Retinal pigment epithelial cell (primary cell): Measurements from ENCODE around the gene EHD3.

Experiments used
- DNase-seq: peaks from one replicate; pipeline ENCODE4 v3.0.0-alpha.2; 2010; ENCODE audit warnings: low read depth
- H3K4me3 ChIP-seq: 2 replicates; pipeline ENCODE4 v1.5.1; 2011; ENCODE audit warnings: mild to moderate bottlenecking, low read length, control low read depth, moderate library complexity
- TF ChIP-seq, protein P1 (sequence below): conservative IDR thresholded peaks from 2 replicates; pipeline ENCODE4 v1.5.1; 2011; ENCODE audit warnings: low read depth, low read length, control low read depth, inconsistent platforms

Gene EHD3

DNA sequence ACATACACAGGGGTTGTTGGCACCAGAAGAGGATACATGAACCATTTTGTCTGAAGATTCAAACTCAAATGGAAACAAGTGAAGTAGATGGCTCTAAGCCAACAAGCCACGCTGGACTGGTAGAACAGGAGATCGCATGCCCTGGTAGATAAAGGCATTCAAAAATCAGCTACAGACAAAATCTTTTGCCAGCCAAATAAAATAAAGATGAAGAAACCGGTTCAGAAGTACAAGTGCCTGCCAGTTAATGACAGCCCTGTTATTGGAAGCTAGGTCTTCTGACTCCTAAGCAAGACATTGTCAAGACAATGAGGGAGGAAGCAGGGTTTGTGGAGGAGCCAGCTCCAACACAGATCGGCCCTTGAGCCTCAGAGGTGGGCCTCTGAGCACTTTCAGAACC lies 52.3 kb downstream of the EHD3 start:
- no peak for DNase-seq
- TF ChIP-seq, protein P1, sequence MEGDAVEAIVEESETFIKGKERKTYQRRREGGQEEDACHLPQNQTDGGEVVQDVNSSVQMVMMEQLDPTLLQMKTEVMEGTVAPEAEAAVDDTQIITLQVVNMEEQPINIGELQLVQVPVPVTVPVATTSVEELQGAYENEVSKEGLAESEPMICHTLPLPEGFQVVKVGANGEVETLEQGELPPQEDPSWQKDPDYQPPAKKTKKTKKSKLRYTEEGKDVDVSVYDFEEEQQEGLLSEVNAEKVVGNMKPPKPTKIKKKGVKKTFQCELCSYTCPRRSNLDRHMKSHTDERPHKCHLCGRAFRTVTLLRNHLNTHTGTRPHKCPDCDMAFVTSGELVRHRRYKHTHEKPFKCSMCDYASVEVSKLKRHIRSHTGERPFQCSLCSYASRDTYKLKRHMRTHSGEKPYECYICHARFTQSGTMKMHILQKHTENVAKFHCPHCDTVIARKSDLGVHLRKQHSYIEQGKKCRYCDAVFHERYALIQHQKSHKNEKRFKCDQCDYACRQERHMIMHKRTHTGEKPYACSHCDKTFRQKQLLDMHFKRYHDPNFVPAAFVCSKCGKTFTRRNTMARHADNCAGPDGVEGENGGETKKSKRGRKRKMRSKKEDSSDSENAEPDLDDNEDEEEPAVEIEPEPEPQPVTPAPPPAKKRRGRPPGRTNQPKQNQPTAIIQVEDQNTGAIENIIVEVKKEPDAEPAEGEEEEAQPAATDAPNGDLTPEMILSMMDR: no peak
- H3K4me3 ChIP-seq: no peak overlapping the region

GRCh38 chr2:31286961-31287550 lies 53.1 kb downstream of the EHD3 start:
- H3K4me3 ChIP-seq: no peak overlapping the region
- TF ChIP-seq, protein P1: no peak
- DNase-seq: no peak

DNA sequence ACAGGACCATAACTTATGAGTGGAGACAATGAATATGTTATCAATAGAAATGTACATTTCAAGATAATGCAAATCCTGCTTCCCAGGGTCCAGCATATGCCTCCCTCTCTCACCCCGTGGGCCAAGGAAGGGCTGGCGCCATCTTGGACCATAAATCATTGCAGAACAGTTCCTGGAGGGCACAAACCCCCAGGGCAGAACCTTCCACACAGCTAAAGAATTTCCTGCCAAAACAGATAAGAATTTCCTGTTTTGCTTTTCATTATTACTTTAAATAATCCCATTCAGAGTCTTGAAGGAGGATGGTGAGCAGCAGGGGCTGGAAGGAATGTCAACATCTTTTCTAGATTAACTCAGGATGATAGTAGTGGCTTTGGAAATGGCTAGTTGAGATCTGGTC lies 53.7 kb downstream of the EHD3 start:
- TF ChIP-seq, protein P1: no peak
- H3K4me3 ChIP-seq: no peak overlapping the region
- DNase-seq: no peak

GRCh38 chr2:31294196-31294595 lies 60.2 kb downstream of the EHD3 start:
- TF ChIP-seq, protein P1: no peak
- no peak for DNase-seq
- H3K4me3 ChIP-seq: no peak overlapping the region

- TF ChIP-seq, protein P1: no peak
- no peak for DNase-seq
- H3K4me3 ChIP-seq: no peak overlapping the region
These were observed 62.8 kb downstream of the EHD3 start for GRCh38 chr2:31296641-31297287.

DNA sequence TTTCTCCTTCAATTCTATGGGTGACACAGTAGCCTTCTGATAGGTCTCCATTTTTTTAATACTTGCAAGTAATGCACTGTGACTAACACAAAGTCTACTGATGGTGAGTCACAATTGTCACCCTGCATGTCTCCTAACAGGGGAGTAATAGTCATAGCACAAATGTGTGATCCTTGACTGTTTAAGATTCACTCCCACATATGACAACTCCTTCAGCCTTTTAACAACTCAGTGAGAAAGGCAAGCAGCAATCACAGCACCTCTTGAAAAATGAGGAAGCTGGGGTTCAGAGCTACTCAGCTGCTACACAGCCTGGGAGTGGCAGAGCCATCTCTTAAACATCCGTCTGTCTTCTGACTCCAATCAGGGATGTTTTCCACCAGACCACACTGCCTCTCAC lies 63.8 kb downstream of the EHD3 start:
- TF ChIP-seq, protein P1: no peak
- no peak for DNase-seq
- H3K4me3 ChIP-seq: no peak overlapping the region

GRCh38 chr2:31299547-31299946 lies 65.6 kb downstream of the EHD3 start:
- no peak overlapping the region for H3K4me3 ChIP-seq

More at GRCh38 chr2:31299547-31299946, 65.6 kb downstream of the EHD3 start:
- TF ChIP-seq, protein P1: no peak
- DNase-seq: no peak
